Brain microvascular endothelial cell (primary cell): ENCODE data around the gene GTF2IRD1.

Experiments used
- DNase-seq: peaks from one replicate; pipeline ENCODE4 v3.0.0-alpha.2; 2020
- H3K27ac ChIP-seq: fragments of 250-450 bp; sonication (Bioruptor Pico); 2 replicates; pipeline ENCODE4 v1.5.1; 2020; ENCODE audit warnings: mild to moderate bottlenecking, moderate library complexity
- H3K27me3 ChIP-seq: fragments of 250-450 bp; sonication (Bioruptor Pico); replicated peaks from 2 replicates; pipeline ENCODE4 v1.5.1; 2020; ENCODE audit warnings: mild to moderate bottlenecking
- H3K36me3 ChIP-seq: fragments of 250-450 bp; sonication (Bioruptor Pico); replicated peaks from 2 replicates; pipeline ENCODE4 v1.5.1; 2020; ENCODE audit warnings: mild to moderate bottlenecking
- H3K4me3 ChIP-seq: 2 replicates; pipeline ENCODE4 v1.5.1; 2011; ENCODE audit warnings: low read depth, mild to moderate bottlenecking, control low read depth, low read length, moderate library complexity
- CTCF ChIP-seq: IDR thresholded peaks from 2 replicates; pipeline ENCODE4 v1.5.1; 2011; ENCODE audit warnings: low read depth, mild to moderate bottlenecking, moderate library complexity, low read length, control low read depth, inconsistent platforms; ENCODE audit errors: missing control alignments
- in situ Hi-C: cut with HindIII; loops from 2 replicates; pipeline ENCODE4 v1.10.0; 2017; ENCODE audit warnings: low sequenced_read_pairs, low pct_ligation_motif_present

Gene GTF2IRD1

GRCh38 chr7:74573512-74573911 is 119.8 kb downstream of the GTF2IRD1 start:
- H3K27ac ChIP-seq: no peak overlapping the region
- no peaks in the 10 kb centered on the region for H3K27me3 ChIP-seq
- H3K36me3 ChIP-seq: no peaks in the 10 kb centered on the region
- in situ Hi-C loops: loop anchor here (25.0 kb wide), 1 partner anchor 161 kb away; no protein-coding TSS in a partner anchor
- no peak overlapping the region for H3K4me3 ChIP-seq
- TF ChIP-seq CTCF: no peak
- no peak for DNase-seq

- no peak overlapping the region for H3K27ac ChIP-seq
- in situ Hi-C loops: no loop called here
- H3K36me3 ChIP-seq: no peaks in the 10 kb centered on the region
- no peaks in the 10 kb centered on the region for H3K27me3 ChIP-seq
- DNase-seq: peak; percentile 35
- H3K4me3 ChIP-seq: no peak overlapping the region
- TF ChIP-seq CTCF: no peak
These were observed 121.5 kb downstream of the GTF2IRD1 start for GRCh38 chr7:74575083-74575784.

- no peaks in the 10 kb centered on the region for H3K36me3 ChIP-seq
- H3K27ac ChIP-seq: no peak overlapping the region
- in situ Hi-C loops: no loop called here
- H3K27me3 ChIP-seq: no peaks in the 10 kb centered on the region
- H3K4me3 ChIP-seq: no peak overlapping the region
- DNase-seq: no peak
- TF ChIP-seq CTCF: no peak
These were observed 122.1 kb downstream of the GTF2IRD1 start for GRCh38 chr7:74575811-74576210.

- no peaks in the 10 kb centered on the region for H3K27me3 ChIP-seq
- H3K36me3 ChIP-seq: no peaks in the 10 kb centered on the region
- TF ChIP-seq CTCF: no peak
- in situ Hi-C loops: no loop called here
- no peak overlapping the region for H3K27ac ChIP-seq
- DNase-seq: no peak
- H3K4me3 ChIP-seq: no peak overlapping the region
These were observed 126.3 kb downstream of the GTF2IRD1 start for GRCh38 chr7:74579800-74580685.

- in situ Hi-C loops: no loop called here
- Histone ChIP-seq H3K36me3 (no peaks in the 10 kb centered on the region), H3K27me3 (no peaks in the 10 kb centered on the region), H3K4me3 (no peak overlapping the region), H3K27ac (no peak overlapping the region)
- TF ChIP-seq CTCF: no peak
- no peak for DNase-seq
These were observed 128.3 kb downstream of the GTF2IRD1 start for GRCh38 chr7:74581916-74582440.
